HepG2 (cell line): ENCODE measurements around the gene TMEM50B. TPM values are rescaled to one million over a fixed set of nuclear protein-coding genes. Genes with fewer than 3 reads are reported as not detected.

Experiments
- ATAC-seq: fragments of 200-7000 bp; cut with Tn5 transposase; 3 replicates; pipeline ENCODE4 v1.9.1; 2020; ENCODE audit warnings: mild to moderate bottlenecking, moderate library complexity
- BruUV-seq: library from RNA; stranded (reverse); fragments of 400-500 nt; replicated peaks from 2 replicates; lab custom pipeline; 2021; lab: Mats Ljungman, UMichigan
- CTCF ChIA-PET: fragments of 300-600 bp; formaldehyde crosslinking; extraction: SDS; loops from one replicate; lab custom pipeline; 2021; ENCODE audit warnings: low total read pairs, inconsistent platforms, low intra/inter-chr PET ratio; lab: Yijun Ruan, JAX
- POLR2A ChIA-PET: fragments of 350-600 bp; sonication (Branson Sonifier 250); formaldehyde crosslinking; loops from one replicate; lab custom pipeline; 2020; ENCODE audit warnings: antibody characterized with exemption, inconsistent platforms; lab: Yijun Ruan, JAX
- DNase-seq: peaks from one replicate; pipeline ENCODE4 v3.0.0-alpha.2; 2015; ENCODE audit warnings: low spot score
- FAIRE-seq: peaks from 3 replicates; lab custom pipeline; 2011; peaks lifted over from hg19 to GRCh38; lab: Jason Lieb, UNC
- H2AFZ ChIP-seq: one replicate; pipeline ENCODE4 v1.6.1; 2011; ENCODE audit warnings: low read length, inconsistent platforms
- H3K27ac ChIP-seq: fragments of 300-600 bp; 3 replicates; pipeline ENCODE4 v1.8.0; 2011; ENCODE audit warnings: mixed run types, mild to moderate bottlenecking, mixed read lengths, low read length, inconsistent platforms; ENCODE audit not compliant: insufficient read depth; ENCODE audit errors: extremely low read length
- H3K27me3 ChIP-seq, 2 experiments: fragments of 200-600 bp in 1 of 2; 2 replicates in 1 of 2; 3 replicates in 1 of 2; pipeline versions ENCODE4 v1.6.0 to v1.8.0; 2011; ENCODE audit warnings: low read length in 2 of 2, mild to moderate bottlenecking in 2 of 2, moderate library complexity in 2 of 2, inconsistent platforms in 1 of 2; ENCODE audit not compliant: insufficient read depth in 2 of 2, control insufficient read depth in 1 of 2
- H3K36me3 ChIP-seq, 2 experiments: fragments of 200-600 bp in 1 of 2; replicated peaks in 1 of 2; 2 replicates in 1 of 2; 3 replicates in 1 of 2; pipeline versions ENCODE4 v1.5.1 to v1.8.0; 2011; ENCODE audit warnings: low read length in 2 of 2, inconsistent platforms in 1 of 2; ENCODE audit not compliant: insufficient read depth in 2 of 2, control insufficient read depth in 1 of 2
- H3K4me1 ChIP-seq: 2 replicates; pipeline ENCODE4 v1.5.1; 2012; ENCODE audit warnings: low read length, inconsistent platforms; ENCODE audit not compliant: insufficient read depth
- H3K4me2 ChIP-seq: 2 replicates; pipeline ENCODE4 v1.6.0; 2011; ENCODE audit warnings: low read depth, low read length, inconsistent platforms
- H3K4me3 ChIP-seq, 3 experiments: fragments of 200-600 bp in 1 of 3; sonication (generic), shearing (Covaris generic) in 1 of 3; replicated peaks in 1 of 3; 2 replicates each; pipeline ENCODE4 v1.5.1; 2011 to 2016; ENCODE audit warnings: low read length in 3 of 3, inconsistent platforms in 2 of 3, low read depth in 2 of 3, mild to moderate bottlenecking in 2 of 3, control low read depth in 1 of 3, mixed read lengths in 1 of 3; ENCODE audit not compliant: insufficient read depth in 1 of 3
- H3K79me2 ChIP-seq: one replicate; pipeline ENCODE4 v1.6.1; 2011; ENCODE audit warnings: low read length, inconsistent platforms; ENCODE audit not compliant: insufficient read depth
- H3K9ac ChIP-seq: 2 replicates; pipeline ENCODE4 v1.6.0; 2011; ENCODE audit warnings: mild to moderate bottlenecking, low read depth, low read length, inconsistent platforms; ENCODE audit not compliant: insufficient read depth
- H3K9me3 ChIP-seq: 2 replicates; pipeline ENCODE4 v1.5.1; 2012; ENCODE audit warnings: mild to moderate bottlenecking, low read length
- H4K20me1 ChIP-seq: 2 replicates; pipeline ENCODE4 v1.6.0; 2011; ENCODE audit warnings: inconsistent platforms, mild to moderate bottlenecking, low read length, moderate library complexity; ENCODE audit not compliant: insufficient read depth
- ISX ChIP-seq: sonication (generic); formaldehyde crosslinking; conservative IDR thresholded peaks from 2 replicates; pipeline ENCODE4 v1.5.0; 2020; ENCODE audit warnings: missing genetic modification reagents
- JUNB ChIP-seq: sonication (generic); formaldehyde crosslinking; IDR thresholded peaks from 2 replicates; pipeline ENCODE4 v1.8.0; 2022; ENCODE audit warnings: missing genetic modification reagents, mild to moderate bottlenecking, borderline replicate concordance
- MAFG ChIP-seq: sonication (generic); formaldehyde crosslinking; IDR thresholded peaks from 2 replicates; pipeline ENCODE4 v1.5.1; 2020; ENCODE audit warnings: mild to moderate bottlenecking, missing genetic modification reagents
- PAWR ChIP-seq: sonication (generic); formaldehyde crosslinking; IDR thresholded peaks from 2 replicates; pipeline ENCODE4 v1.4.0; 2020; ENCODE audit warnings: missing genetic modification reagents, mild to moderate bottlenecking, borderline replicate concordance
- ZNF546 ChIP-seq: sonication (generic); formaldehyde crosslinking; conservative IDR thresholded peaks from 2 replicates; pipeline ENCODE4 v1.8.1; 2023; ENCODE audit warnings: mild to moderate bottlenecking, missing genetic modification reagents
- WGBS: methylation state at CpG from one replicate; pipeline ENCODE4 v1.1.6; 2017; ENCODE audit warnings: low lambda C conversion rate; 5-methylcytosine and 5-hydroxymethylcytosine counted together
- in situ Hi-C: cut with HindIII; loops from 2 replicates; pipeline ENCODE4 v1.10.0; 2017; ENCODE audit warnings: low pct_unique_long_range_greater_than_20kb; ENCODE audit not compliant: extremely low pct_ligation_motif_present
- intact Hi-C: fragments of 100-400 bp; cut with micrococcal nuclease; formaldehyde crosslinking; loops from one replicate; pipeline ENCODE4 v1.10.0; 2022; ENCODE audit not compliant: unreplicated experiment
- polyA plus RNA-seq, 8 experiments: library from polyadenylated mRNA; depleted of rRNA in 3 of 8; stranded (reverse) in 7 of 8; unstranded in 1 of 8; fragments of >200 nt; fragmentation: Illumina TruSeq in 4 of 8; extraction: Trizol in 4 of 8; gene quantifications; 2 replicates each; pipeline versions ENCODE4 v1.2.1 to v1.2.3, GENCODE V29; 2011 to 2016; ENCODE audit warnings: low read depth in 4 of 8, missing spikeins in 1 of 8, mixed read lengths in 1 of 8; ENCODE audit not compliant: insufficient read depth in 1 of 8
- total RNA-seq, 5 experiments: library from RNA; depleted of rRNA; stranded (reverse); fragments of >200 nt; fragmentation: Illumina TruSeq; extraction: Trizol; gene quantifications; 2 replicates each; pipeline ENCODE4 v1.2.3, GENCODE V29; 2016; ENCODE audit warnings: low read depth in 1 of 5
- TF ChIP-seq, protein P1 (sequence below): sonication (generic); formaldehyde crosslinking; IDR thresholded peaks from 2 replicates; pipeline ENCODE4 v1.4.0; 2020; ENCODE audit warnings: mild to moderate bottlenecking, missing genetic modification reagents
- TF ChIP-seq, protein P2 (sequence below): sonication (generic); formaldehyde crosslinking; IDR thresholded peaks from 2 replicates; pipeline ENCODE4 v1.8.1; 2023; ENCODE audit warnings: mild to moderate bottlenecking, moderate library complexity, missing genetic modification reagents
- TF ChIP-seq, protein P3 (sequence below): sonication (generic); IDR thresholded peaks from 2 replicates; pipeline ENCODE4 v1.6.1; 2016; ENCODE audit warnings: low read depth, borderline replicate concordance

The TMEM50B gene
- total and polyA plus RNA-seq, 2 of the 13 experiments (the other 11 are each of a cell fraction or from before 2014, with no cell fraction given): 29.9 to 46.3 TPM

DNA sequence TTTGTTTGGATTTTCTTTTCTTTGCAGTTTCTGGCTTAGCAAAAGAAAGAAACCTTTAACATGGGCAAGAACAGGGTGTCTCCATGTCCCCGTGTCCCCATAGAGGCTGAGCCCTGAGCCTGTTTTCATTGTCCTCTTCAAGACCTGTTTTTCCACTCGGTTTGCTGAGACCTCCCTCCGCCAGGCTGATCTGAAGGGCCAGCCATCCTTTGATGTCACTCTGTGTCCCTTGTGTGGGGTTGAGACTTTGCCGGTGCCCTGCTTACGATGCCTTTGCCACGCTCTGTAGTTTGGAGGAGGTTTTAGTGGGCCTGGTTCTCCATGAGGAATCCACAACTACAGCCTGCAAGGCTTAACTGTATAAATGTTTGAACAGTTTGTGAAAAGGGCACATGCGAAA is 52.7 kb downstream of the TMEM50B start:
- H3K9me3 ChIP-seq: no peaks in the 10 kb centered on the region
- H3K4me3 ChIP-seq: no peak overlapping the region
- no peak overlapping the region for H3K27ac ChIP-seq
- ATAC-seq: no peak
- BruUV-seq: TSS peak; percentile 39
- intact Hi-C loops (no loop called here), in situ Hi-C loops (no loop called here)
- peaks cover 23 to 65% of the 10 kb centered on the region in 2 experiments for H3K36me3 ChIP-seq
- no peak overlapping the region for H3K9ac ChIP-seq
- DNase-seq: no peak
- H4K20me1 ChIP-seq: no peaks in the 10 kb centered on the region
- WGBS: 97% methylated on average over 7 of the region's 7 CpGs
- no peak overlapping the region for H2AFZ ChIP-seq
- no peaks in the 10 kb centered on the region for H3K79me2 ChIP-seq
- ChIA-PET POLR2A (interaction anchor here (2.1 to 2.7 kb wide), 2 partner anchors 14 to 22 kb away, joined by 5 to 9 read pairs; no protein-coding TSS in a partner anchor), CTCF (no interaction called here)
- peaks cover 12% of the 10 kb centered on the region for H3K4me1 ChIP-seq
- TF ChIP-seq, protein P1, sequence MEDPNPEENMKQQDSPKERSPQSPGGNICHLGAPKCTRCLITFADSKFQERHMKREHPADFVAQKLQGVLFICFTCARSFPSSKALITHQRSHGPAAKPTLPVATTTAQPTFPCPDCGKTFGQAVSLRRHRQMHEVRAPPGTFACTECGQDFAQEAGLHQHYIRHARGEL (CRISPR knock-in tag): no peak
- TF ChIP-seq, protein P2, sequence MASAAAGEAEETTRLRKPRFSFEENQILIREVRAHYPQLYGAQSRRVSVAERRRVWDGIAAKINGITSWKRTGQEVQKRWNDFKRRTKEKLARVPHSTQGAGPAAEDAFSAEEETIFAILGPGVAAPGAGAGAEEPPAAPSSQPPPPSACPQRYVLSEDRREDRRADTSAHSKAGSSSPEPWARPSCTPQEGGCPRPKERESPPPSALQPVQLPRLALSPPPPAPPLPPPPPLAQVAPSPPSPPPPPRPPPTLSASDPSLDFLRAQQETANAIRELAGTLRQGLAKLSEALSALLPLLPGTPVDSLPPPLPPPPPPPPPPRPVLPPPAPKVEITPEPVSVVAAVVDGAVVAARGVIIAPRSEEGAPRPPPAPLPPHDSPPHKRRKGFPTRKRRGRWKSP (CRISPR knock-in tag): no peak
- no peak for TF ChIP-seq ZNF546 (CRISPR knock-in tag)
- no peak for TF ChIP-seq JUNB
- no peak for TF ChIP-seq PAWR (CRISPR knock-in tag)
- TF ChIP-seq, protein P3, sequence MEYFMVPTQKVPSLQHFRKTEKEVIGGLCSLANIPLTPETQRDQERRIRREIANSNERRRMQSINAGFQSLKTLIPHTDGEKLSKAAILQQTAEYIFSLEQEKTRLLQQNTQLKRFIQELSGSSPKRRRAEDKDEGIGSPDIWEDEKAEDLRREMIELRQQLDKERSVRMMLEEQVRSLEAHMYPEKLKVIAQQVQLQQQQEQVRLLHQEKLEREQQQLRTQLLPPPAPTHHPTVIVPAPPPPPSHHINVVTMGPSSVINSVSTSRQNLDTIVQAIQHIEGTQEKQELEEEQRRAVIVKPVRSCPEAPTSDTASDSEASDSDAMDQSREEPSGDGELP: no peak
- TF ChIP-seq ISX (CRISPR knock-in tag): no peak
- TF ChIP-seq MAFG (CRISPR knock-in tag): no peak
- FAIRE-seq: no peak
- H3K27me3 ChIP-seq: no peaks in the 10 kb centered on the region
- H3K4me2 ChIP-seq: no peak overlapping the region
